HG03439 (cell line): ENCODE data around the gene NET1.
"Not testable (repeated sequence)": the region's sequence is repeated elsewhere in the genome, so short reads cannot be mapped to it uniquely, and the experiment has no call there.

Experiments
- ATAC-seq: cut with Tn5 transposase; IDR thresholded peaks from one replicate; pipeline ENCODE4 v1.9.1; 2021; ENCODE audit warnings: mild to moderate bottlenecking, moderate library complexity; ENCODE audit not compliant: unreplicated experiment

The NET1 gene

GRCh38 chr10:5396556-5397300 lies 15.6 kb upstream of the NET1 start:
- ATAC-seq, result no peak

GRCh38 chr10:5399332-5399731 lies 13.0 kb upstream of the NET1 start:
- no peak for ATAC-seq

- ATAC-seq, result no peak
Measured at GRCh38 chr10:5400468-5401240, 11.7 kb upstream of the NET1 start.

- ATAC-seq, result no peak
Measured at GRCh38 chr10:5402798-5403197, 9.6 kb upstream of the NET1 start.

- no peak for ATAC-seq
Measured at GRCh38 chr10:5404208-5405041, 7.9 kb upstream of the NET1 start, which contains the start of gene TUBAL3. TUBAL3 (minus strand) TSS chr10:5404828; CDS start chr10:5404792, 36 bp downstream.

- no peak for ATAC-seq
Measured at GRCh38 chr10:5406918-5407317, 5.4 kb upstream of the NET1 start.

- ATAC-seq, result not testable (repeated sequence)
Measured at GRCh38 chr10:5410787-5411186, 1.6 kb upstream of the NET1 start.

GRCh38 chr10:5411941-5412276 lies 448 bp upstream of the NET1 start:
- no peak for ATAC-seq

- no peak for ATAC-seq
Measured at GRCh38 chr10:5413012-5413938, 918 bp downstream of the NET1 start.

- ATAC-seq, result no peak
Measured at GRCh38 chr10:5416981-5417380, 4.6 kb downstream of the NET1 start.

- no peak for ATAC-seq
Measured at GRCh38 chr10:5418584-5418983, 6.2 kb downstream of the NET1 start.

- no peak for ATAC-seq
Measured at GRCh38 chr10:5419466-5420094, 7.2 kb downstream of the NET1 start.

- ATAC-seq, result no peak
Measured at GRCh38 chr10:5423771-5424170, 11.4 kb downstream of the NET1 start.

GRCh38 chr10:5424751-5425150 lies 12.4 kb downstream of the NET1 start:
- ATAC-seq, result no peak

- ATAC-seq, result no peak
Measured at GRCh38 chr10:5428133-5428532, 15.8 kb downstream of the NET1 start.

- ATAC-seq, result no peak
Measured at GRCh38 chr10:5433182-5433581, 20.8 kb downstream of the NET1 start.

- ATAC-seq, result no peak
Measured at GRCh38 chr10:5434017-5434753, 21.8 kb downstream of the NET1 start.

- ATAC-seq, result no peak
Measured at GRCh38 chr10:5435328-5435727, 23.0 kb downstream of the NET1 start.

- no peak for ATAC-seq
Measured at GRCh38 chr10:5440206-5440605, 27.8 kb downstream of the NET1 start.
